Tibial nerve (tissue), 4 donors: ENCODE measurements around the gene KLHL11.

Experiments
- CTCF ChIP-seq, 5 experiments: fragments of 200-600 bp in 3 of 5; fragments of 450-650 bp in 2 of 5; sonication (generic) in 3 of 5; IDR thresholded peaks; one replicate each; pipeline ENCODE4 v1.5.1; 2016 to 2019; ENCODE audit warnings: antibody characterized with exemption in 5 of 5, mild to moderate bottlenecking in 3 of 5, moderate library complexity in 2 of 5
- EP300 ChIP-seq, 2 donors: sonication (generic); formaldehyde crosslinking; IDR thresholded peaks; one replicate each; pipeline ENCODE4 v1.6.1; 2017; ENCODE audit warnings: antibody characterized with exemption in 2 of 2, mild to moderate bottlenecking in 1 of 2

GRCh38 chr17:41835800-41836549 is 29.2 kb downstream of the KLHL11 start, which contains the start of gene NT5C3B:
- no peak for TF ChIP-seq CTCF (IDR thresholded peaks at IDR 0.05)
- TF ChIP-seq EP300 (IDR thresholded peaks at IDR 0.05), result peak in 1 of 2 donors; percentile 50
